HG02938 (cell line): ENCODE data around the gene UBR1.
"Not testable (repeated sequence)": the region's sequence is repeated elsewhere in the genome, so short reads cannot be mapped to it uniquely, and the experiment has no call there.

ENCODE experiments used
- ATAC-seq: cut with Tn5 transposase; IDR thresholded peaks from one replicate; pipeline ENCODE4 v1.9.1; 2021; ENCODE audit warnings: mild to moderate bottlenecking, moderate library complexity; ENCODE audit not compliant: unreplicated experiment

UBR1 gene

DNA sequence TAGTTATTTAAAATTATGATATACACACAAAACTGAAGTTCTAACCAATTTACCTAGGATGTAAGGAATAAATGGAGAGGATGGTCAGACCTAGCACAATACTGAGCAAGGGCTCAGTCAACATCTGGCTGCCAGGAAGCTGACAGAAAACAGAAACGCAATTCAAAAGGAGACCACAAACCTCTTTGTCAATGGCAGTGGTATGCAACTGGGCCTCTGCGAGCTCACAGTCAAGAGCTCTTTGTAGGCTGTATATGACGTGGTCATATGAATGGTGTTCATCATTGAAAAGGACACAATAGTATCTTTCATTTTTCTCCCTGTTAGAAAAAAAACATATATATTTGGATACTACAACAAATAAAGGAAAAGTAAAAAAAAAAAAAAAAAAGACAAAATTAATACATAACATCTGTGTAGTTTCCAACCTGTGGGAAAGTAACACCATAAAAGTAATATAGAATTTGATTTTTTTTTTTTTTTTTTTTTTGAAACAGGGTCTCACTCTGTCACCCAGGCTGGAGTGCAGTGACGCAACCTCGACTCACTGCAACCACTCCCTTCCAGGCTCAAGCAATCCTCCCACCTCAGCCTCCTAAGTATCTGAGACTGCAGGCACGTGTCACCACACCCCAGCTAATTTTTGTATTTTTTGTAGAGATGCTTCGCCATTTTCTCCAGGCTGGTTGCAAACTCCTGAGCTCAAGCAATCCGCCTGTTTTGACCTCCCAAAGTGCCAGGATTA is 37.9 kb downstream of the UBR1 start:
- no peak for ATAC-seq

GRCh38 chr15:43056696-43057095 is 49.1 kb downstream of the UBR1 start:
- ATAC-seq, result no peak

- no peak for ATAC-seq
Measured at GRCh38 chr15:43052860-43053259, 53.0 kb downstream of the UBR1 start.

DNA sequence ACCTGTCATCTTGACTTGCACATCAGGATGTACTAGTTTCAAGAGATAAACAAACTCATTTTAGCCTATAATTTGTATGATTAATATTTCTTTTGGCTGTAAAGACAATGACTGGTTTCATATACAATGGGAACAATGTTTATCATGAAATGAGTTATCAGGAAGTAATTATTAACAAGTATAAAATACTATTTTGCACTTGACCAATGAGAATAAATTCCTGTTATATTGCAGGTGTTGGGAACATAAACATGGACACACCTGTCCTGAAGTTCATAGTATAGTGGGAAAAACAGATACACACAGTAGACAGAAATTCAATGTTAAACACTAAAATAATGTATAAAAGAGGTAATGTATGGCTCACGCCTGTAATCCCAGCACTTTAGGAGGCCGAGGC is 56.9 kb downstream of the UBR1 start:
- ATAC-seq, result no peak

- no peak for ATAC-seq
Measured at GRCh38 chr15:43046484-43046883, 59.4 kb downstream of the UBR1 start.

- ATAC-seq, result no peak
Measured at GRCh38 chr15:43042885-43043284, 63.0 kb downstream of the UBR1 start.

- not testable (repeated sequence) for ATAC-seq
Measured at GRCh38 chr15:43041085-43041484, 64.8 kb downstream of the UBR1 start.

- not testable (repeated sequence) for ATAC-seq
Measured at GRCh38 chr15:43035240-43035639, 70.6 kb downstream of the UBR1 start.

DNA sequence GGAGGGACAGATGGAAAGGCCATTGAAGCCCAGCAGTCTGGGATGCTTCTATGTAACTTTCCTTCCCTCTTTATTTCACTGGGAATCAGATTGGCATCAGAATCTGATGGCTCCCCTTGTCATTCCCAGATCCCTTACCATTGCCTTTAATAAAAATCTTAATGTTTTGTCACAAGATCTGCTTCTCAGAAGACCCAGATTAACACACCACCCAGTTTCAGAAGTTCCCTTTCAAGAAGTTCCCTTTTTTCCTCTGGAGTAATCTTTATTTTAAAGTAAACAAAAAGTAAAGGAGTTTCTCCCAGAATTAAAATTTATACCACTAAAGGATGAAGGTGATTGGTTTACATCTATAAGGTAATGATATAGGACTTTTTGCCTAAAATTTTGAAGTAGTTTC is 76.4 kb downstream of the UBR1 start:
- no peak for ATAC-seq

DNA sequence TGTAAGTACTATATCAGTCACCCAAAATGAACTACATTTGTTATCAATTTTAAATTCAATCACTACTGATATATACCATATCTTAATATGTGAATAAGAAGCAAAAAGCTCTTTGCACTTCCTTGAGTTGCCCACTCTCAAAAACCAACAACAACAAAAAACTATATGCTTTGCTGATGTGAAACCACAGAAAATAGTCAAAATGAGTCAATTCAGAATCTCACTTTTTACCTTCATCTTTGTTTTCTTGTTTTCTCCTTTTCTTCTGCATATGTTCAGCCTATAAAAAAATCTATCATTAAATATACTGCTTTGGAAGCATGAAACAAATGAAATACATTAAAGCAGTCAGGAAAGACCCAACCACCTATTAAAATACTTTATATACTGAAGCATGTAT is 80.7 kb downstream of the UBR1 start:
- ATAC-seq, result no peak

- not testable (repeated sequence) for ATAC-seq
Measured at GRCh38 chr15:43014671-43015070, 91.2 kb downstream of the UBR1 start.

DNA sequence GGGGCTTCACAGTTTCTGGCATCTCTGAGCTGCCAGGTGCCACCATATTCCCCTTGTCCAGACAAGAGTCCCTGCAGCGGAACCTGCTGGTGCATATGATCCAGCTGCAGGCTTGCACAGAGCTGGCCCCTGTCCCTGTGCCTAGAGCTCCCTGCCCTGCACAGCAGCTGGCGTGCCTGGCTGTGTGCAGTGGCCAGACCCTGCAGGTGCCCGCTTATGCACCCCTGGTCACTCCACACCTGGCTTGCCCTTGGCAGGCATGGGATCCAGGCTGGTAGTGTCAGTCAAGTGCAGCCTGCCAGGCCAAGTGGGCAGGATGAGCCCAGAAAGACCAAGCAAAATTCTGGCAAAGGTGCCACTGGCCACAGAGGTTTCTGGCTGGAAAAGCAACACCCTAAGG is 96.6 kb downstream of the UBR1 start:
- ATAC-seq, result no peak

- no peak for ATAC-seq
Measured at GRCh38 chr15:43008150-43008549, 97.7 kb downstream of the UBR1 start.

- no peak for ATAC-seq
Measured at GRCh38 chr15:43007551-43007950, 98.3 kb downstream of the UBR1 start.

GRCh38 chr15:43006991-43007390 is 98.8 kb downstream of the UBR1 start:
- no peak for ATAC-seq

GRCh38 chr15:43004886-43005595 is 100.8 kb downstream of the UBR1 start:
- not testable (repeated sequence) for ATAC-seq

GRCh38 chr15:42999201-42999779 is 106.5 kb downstream of the UBR1 start:
- ATAC-seq, result no peak

GRCh38 chr15:42996871-42997270 is 109.0 kb downstream of the UBR1 start:
- no peak for ATAC-seq

DNA sequence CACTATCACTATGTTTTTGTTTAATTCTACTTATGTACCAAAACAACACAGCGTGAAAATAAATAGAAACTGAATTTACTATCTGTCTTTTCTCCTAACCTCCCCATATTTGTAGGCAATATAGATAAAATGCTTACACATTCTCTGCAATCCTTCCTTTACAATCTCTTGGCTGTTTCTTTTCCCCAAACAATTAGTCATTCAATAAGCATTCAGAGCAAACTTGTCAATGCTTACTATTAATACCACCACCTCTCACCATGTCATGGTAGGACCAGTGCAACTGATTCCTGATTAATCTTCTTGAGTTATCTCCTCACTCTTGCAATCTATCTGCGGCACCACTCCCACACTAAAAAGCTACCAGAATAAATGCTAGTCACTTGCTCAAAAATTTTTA is 111.3 kb downstream of the UBR1 start:
- no peak for ATAC-seq

- no peak for ATAC-seq
Measured at GRCh38 chr15:42992626-42993025, 113.2 kb downstream of the UBR1 start.

GRCh38 chr15:42986693-42987342 is 119.0 kb downstream of the UBR1 start:
- no peak for ATAC-seq
